HL-60 (cell line): ENCODE data around the gene LARP1.

Experiments
- DNase-seq, 2 experiments: peaks; one replicate each; pipeline ENCODE4 v3.0.0-alpha.2; 2010 to 2020; ENCODE audit warnings: low read depth in 1 of 2, low spot score in 1 of 2
- H3K27ac ChIP-seq: fragments of 250-450 bp; sonication (Bioruptor Pico); replicated peaks from 2 replicates; pipeline ENCODE4 v1.5.1; 2020; ENCODE audit warnings: mild to moderate bottlenecking, moderate library complexity
- H3K27me3 ChIP-seq: fragments of 250-450 bp; sonication (Bioruptor Pico); 2 replicates; pipeline ENCODE4 v1.5.1; 2021; ENCODE audit warnings: mild to moderate bottlenecking, moderate library complexity; ENCODE audit not compliant: insufficient read depth, poor library complexity, severe bottlenecking
- H3K4me3 ChIP-seq: replicated peaks from 2 replicates; pipeline ENCODE4 v1.5.1; 2011; ENCODE audit warnings: mild to moderate bottlenecking, control low read depth, low read length; ENCODE audit not compliant: insufficient read depth
- GABPA ChIP-seq: IDR thresholded peaks from 2 replicates; pipeline ENCODE4 v1.6.1; 2012; ENCODE audit warnings: low read depth
- POLR2AphosphoS5 ChIP-seq: IDR thresholded peaks from 2 replicates; pipeline ENCODE4 v1.6.1; 2012; ENCODE audit warnings: low read depth
- SPI1 ChIP-seq: IDR thresholded peaks from 2 replicates; pipeline ENCODE4 v1.6.1; 2012; ENCODE audit warnings: low read depth, mild to moderate bottlenecking, borderline replicate concordance
- TF ChIP-seq, protein P1 (sequence below): IDR thresholded peaks from 2 replicates; pipeline ENCODE4 v1.6.1; 2012; ENCODE audit warnings: low read depth; ENCODE audit not compliant: insufficient replicate concordance
- TF ChIP-seq, protein P2 (sequence below): IDR thresholded peaks from one replicate; pipeline ENCODE4 v1.5.1; 2011; ENCODE audit warnings: low read length, control low read depth, inconsistent platforms; ENCODE audit not compliant: insufficient read depth

Gene LARP1

DNA sequence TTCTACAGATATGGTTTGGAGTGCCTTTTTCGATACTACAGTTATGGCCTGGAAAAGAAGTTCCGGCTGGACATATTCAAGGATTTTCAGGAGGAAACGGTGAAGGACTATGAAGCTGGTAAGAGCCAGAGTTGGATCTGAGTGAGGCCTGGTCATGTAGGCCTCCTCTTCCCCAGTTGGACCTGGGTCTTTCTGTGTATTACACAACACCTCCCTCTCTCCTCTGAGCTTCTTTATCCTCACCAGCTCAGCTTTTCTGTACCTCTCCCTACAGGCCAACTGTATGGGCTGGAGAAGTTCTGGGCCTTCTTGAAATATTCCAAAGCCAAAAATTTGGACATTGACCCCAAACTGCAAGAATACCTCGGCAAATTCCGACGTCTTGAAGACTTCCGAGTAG lies 56.1 kb downstream of the LARP1 start:
- Histone ChIP-seq H3K27me3 (no peaks in the 10 kb centered on the region), H3K27ac (no peak overlapping the region), H3K4me3 (no peak overlapping the region)
- TF ChIP-seq, protein P1, sequence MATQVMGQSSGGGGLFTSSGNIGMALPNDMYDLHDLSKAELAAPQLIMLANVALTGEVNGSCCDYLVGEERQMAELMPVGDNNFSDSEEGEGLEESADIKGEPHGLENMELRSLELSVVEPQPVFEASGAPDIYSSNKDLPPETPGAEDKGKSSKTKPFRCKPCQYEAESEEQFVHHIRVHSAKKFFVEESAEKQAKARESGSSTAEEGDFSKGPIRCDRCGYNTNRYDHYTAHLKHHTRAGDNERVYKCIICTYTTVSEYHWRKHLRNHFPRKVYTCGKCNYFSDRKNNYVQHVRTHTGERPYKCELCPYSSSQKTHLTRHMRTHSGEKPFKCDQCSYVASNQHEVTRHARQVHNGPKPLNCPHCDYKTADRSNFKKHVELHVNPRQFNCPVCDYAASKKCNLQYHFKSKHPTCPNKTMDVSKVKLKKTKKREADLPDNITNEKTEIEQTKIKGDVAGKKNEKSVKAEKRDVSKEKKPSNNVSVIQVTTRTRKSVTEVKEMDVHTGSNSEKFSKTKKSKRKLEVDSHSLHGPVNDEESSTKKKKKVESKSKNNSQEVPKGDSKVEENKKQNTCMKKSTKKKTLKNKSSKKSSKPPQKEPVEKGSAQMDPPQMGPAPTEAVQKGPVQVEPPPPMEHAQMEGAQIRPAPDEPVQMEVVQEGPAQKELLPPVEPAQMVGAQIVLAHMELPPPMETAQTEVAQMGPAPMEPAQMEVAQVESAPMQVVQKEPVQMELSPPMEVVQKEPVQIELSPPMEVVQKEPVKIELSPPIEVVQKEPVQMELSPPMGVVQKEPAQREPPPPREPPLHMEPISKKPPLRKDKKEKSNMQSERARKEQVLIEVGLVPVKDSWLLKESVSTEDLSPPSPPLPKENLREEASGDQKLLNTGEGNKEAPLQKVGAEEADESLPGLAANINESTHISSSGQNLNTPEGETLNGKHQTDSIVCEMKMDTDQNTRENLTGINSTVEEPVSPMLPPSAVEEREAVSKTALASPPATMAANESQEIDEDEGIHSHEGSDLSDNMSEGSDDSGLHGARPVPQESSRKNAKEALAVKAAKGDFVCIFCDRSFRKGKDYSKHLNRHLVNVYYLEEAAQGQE, result no peak
- TF ChIP-seq SPI1 (no peak), GABPA (no peak), POLR2AphosphoS5 (no peak)
- TF ChIP-seq, protein P2, sequence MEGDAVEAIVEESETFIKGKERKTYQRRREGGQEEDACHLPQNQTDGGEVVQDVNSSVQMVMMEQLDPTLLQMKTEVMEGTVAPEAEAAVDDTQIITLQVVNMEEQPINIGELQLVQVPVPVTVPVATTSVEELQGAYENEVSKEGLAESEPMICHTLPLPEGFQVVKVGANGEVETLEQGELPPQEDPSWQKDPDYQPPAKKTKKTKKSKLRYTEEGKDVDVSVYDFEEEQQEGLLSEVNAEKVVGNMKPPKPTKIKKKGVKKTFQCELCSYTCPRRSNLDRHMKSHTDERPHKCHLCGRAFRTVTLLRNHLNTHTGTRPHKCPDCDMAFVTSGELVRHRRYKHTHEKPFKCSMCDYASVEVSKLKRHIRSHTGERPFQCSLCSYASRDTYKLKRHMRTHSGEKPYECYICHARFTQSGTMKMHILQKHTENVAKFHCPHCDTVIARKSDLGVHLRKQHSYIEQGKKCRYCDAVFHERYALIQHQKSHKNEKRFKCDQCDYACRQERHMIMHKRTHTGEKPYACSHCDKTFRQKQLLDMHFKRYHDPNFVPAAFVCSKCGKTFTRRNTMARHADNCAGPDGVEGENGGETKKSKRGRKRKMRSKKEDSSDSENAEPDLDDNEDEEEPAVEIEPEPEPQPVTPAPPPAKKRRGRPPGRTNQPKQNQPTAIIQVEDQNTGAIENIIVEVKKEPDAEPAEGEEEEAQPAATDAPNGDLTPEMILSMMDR, result no peak
- no peak for DNase-seq

DNA sequence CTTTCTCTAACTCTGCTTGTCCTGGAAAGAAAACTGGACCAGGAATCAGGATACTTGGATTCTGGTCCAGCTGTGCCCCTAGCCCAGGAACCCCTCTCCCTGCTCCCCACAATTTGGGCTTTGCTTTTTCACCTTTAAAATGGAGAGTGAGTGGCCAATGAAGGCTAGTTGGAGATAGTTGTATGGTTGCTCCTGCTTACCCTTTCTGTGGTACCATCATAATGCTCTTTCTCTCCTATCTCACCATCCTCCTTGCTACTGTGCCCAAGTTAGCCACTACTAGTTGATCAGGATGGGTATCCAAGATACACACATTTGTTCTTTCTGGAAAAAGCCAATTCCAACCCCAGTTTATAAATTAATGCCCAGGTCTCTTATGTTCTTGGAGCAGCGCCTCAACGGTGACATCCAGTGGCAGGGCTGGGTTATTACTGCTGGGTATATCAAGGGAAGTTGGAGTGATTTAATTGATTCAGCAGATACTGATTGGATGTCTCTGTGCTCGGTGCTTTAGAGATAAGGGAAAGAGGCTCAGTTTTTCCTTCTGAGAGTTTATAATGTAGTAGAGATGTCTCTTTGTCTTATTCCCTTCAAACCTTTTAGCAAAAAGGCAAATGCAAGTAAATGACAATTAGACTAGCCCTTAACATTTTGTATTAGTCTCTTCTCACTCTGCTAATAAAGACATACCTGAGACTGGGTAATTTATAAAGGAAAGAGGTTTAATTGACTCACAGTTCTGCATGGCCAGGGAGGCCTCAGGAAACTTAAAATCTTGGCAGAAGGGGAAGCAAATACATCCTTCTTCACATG lies 56.7 kb downstream of the LARP1 start:
- Histone ChIP-seq H3K4me3 (no peak overlapping the region), H3K27me3 (no peaks in the 10 kb centered on the region), H3K27ac (no peak overlapping the region)
- DNase-seq, result peak in 1 of 2 experiments; percentile 59
- no peak for TF ChIP-seq SPI1
- TF ChIP-seq, protein P2, result peak; percentile 83

DNA sequence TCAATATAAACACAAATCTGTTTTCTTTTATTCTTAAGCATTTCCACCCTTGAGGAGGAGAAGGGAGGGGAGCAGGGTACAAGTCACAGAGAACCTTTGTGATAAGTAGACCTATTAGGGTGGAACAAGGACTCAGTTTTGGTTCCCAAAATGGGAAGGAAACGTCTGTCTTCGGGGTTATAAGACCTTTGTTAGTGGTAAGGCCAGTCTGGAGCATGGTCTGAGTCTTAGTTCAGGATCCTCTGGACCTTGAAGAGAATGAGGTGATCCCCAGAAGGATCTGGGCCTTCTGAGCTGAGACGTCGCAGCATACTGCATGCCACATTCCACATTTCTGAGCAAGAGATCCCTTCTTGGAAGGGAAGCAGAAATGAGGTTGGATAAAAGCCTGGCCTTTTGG lies 58.0 kb downstream of the LARP1 start:
- Histone ChIP-seq H3K27me3 (no peaks in the 10 kb centered on the region), H3K4me3 (no peak overlapping the region), H3K27ac (no peak overlapping the region)
- DNase-seq, result no peak
- TF ChIP-seq, protein P2, result no peak
- TF ChIP-seq POLR2AphosphoS5 (no peak), SPI1 (no peak), GABPA (no peak)
- TF ChIP-seq, protein P1, result no peak

DNA sequence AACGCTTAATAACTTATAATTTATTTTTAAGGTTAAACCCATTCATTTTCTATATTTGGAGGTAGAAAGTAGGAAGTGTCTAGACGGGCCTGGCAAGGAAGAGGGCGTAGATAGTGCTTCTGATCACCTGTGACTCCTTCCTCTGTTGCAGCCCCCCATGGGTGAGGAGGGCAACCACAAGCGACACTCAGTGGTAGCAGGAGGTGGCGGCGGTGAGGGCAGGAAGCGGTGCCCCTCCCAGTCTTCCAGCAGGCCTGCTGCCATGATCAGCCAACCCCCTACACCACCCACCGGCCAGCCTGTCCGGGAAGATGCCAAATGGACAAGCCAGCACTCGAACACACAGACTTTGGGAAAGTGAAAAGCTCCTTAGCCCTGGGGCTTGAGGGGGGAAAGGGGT lies 58.6 kb downstream of the LARP1 start:
- Histone ChIP-seq H3K27ac (no peak overlapping the region), H3K27me3 (no peaks in the 10 kb centered on the region), H3K4me3 (no peak overlapping the region)
- TF ChIP-seq POLR2AphosphoS5 (no peak), SPI1 (no peak), GABPA (no peak)
- TF ChIP-seq, protein P1, result no peak
- TF ChIP-seq, protein P2, result no peak
- DNase-seq, result no peak
